Measurements from ENCODE around the gene OXSR1.

GRCh38 chr3:38147421-38147820 lies 17.9 kb upstream of the OXSR1 start:
- TF ChIP-seq, protein P1, sequence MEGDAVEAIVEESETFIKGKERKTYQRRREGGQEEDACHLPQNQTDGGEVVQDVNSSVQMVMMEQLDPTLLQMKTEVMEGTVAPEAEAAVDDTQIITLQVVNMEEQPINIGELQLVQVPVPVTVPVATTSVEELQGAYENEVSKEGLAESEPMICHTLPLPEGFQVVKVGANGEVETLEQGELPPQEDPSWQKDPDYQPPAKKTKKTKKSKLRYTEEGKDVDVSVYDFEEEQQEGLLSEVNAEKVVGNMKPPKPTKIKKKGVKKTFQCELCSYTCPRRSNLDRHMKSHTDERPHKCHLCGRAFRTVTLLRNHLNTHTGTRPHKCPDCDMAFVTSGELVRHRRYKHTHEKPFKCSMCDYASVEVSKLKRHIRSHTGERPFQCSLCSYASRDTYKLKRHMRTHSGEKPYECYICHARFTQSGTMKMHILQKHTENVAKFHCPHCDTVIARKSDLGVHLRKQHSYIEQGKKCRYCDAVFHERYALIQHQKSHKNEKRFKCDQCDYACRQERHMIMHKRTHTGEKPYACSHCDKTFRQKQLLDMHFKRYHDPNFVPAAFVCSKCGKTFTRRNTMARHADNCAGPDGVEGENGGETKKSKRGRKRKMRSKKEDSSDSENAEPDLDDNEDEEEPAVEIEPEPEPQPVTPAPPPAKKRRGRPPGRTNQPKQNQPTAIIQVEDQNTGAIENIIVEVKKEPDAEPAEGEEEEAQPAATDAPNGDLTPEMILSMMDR (IDR thresholded peaks at IDR 0.05; ENCODE audit: low read depth, low read length, missing input control), result no peak
- TF ChIP-seq ATF3 (IDR thresholded peaks at IDR 0.05) (no peak), MAX (IDR thresholded peaks at IDR 0.05) (no peak)
- TF ChIP-seq, protein P2, sequence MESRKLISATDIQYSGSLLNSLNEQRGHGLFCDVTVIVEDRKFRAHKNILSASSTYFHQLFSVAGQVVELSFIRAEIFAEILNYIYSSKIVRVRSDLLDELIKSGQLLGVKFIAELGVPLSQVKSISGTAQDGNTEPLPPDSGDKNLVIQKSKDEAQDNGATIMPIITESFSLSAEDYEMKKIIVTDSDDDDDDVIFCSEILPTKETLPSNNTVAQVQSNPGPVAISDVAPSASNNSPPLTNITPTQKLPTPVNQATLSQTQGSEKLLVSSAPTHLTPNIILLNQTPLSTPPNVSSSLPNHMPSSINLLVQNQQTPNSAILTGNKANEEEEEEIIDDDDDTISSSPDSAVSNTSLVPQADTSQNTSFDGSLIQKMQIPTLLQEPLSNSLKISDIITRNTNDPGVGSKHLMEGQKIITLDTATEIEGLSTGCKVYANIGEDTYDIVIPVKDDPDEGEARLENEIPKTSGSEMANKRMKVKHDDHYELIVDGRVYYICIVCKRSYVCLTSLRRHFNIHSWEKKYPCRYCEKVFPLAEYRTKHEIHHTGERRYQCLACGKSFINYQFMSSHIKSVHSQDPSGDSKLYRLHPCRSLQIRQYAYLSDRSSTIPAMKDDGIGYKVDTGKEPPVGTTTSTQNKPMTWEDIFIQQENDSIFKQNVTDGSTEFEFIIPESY (IDR thresholded peaks at IDR 0.05), result no peak

Data from liver (tissue), 3 donors.